GM18499 (cell line): Measurements from ENCODE around the gene MS4A8.
"Not testable (repeated sequence)": the region's sequence is repeated elsewhere in the genome, so short reads cannot be mapped to it uniquely, and the experiment has no call there.

ENCODE experiments used
- ATAC-seq: cut with Tn5 transposase; IDR thresholded peaks from one replicate; pipeline ENCODE4 v1.9.1; 2021; ENCODE audit warnings: moderate number of reproducible peaks; ENCODE audit not compliant: insufficient read depth, unreplicated experiment

MS4A8 gene, protein sequence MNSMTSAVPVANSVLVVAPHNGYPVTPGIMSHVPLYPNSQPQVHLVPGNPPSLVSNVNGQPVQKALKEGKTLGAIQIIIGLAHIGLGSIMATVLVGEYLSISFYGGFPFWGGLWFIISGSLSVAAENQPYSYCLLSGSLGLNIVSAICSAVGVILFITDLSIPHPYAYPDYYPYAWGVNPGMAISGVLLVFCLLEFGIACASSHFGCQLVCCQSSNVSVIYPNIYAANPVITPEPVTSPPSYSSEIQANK

GRCh38 chr11:60699284-60699691 is at the start of gene MS4A8:
MS4A8 (plus strand) TSS chr11:60699612; CDS start chr11:60700861, 1,249 bp downstream.
- ATAC-seq: no peak

- ATAC-seq: no peak
Observed at GRCh38 chr11:60657888-60658287, 41.5 kb upstream of the MS4A8 start.

DNA sequence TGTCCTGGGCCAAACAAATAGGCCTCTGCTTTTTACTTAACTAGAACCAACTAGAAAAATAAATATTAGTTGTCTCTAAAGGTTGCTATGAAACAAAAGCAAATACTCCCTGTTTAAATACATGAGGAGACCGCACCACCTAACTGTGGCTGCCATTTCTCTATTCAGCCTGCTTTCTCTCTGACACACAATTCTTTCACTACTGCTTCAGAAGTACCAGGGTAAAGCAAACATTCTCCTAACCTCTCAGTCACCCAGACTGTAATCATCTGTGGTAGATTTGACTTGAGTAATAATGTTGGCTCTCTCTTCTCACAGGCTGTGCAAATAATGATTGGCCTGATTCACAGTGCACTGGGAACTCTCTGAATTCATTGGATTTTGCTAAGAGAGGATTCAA is 41.0 kb upstream of the MS4A8 start:
- ATAC-seq: no peak

- ATAC-seq: no peak
Observed at GRCh38 chr11:60672255-60672654, 27.2 kb upstream of the MS4A8 start.

- not testable (repeated sequence) for ATAC-seq
Observed at GRCh38 chr11:60678231-60678630, 21.2 kb upstream of the MS4A8 start.

- ATAC-seq: no peak
Observed at GRCh38 chr11:60679879-60680278, 19.5 kb upstream of the MS4A8 start.

GRCh38 chr11:60680455-60681119 is 18.8 kb upstream of the MS4A8 start:
- no peak for ATAC-seq

GRCh38 chr11:60684541-60684848 is 14.9 kb upstream of the MS4A8 start:
- not testable (repeated sequence) for ATAC-seq

DNA sequence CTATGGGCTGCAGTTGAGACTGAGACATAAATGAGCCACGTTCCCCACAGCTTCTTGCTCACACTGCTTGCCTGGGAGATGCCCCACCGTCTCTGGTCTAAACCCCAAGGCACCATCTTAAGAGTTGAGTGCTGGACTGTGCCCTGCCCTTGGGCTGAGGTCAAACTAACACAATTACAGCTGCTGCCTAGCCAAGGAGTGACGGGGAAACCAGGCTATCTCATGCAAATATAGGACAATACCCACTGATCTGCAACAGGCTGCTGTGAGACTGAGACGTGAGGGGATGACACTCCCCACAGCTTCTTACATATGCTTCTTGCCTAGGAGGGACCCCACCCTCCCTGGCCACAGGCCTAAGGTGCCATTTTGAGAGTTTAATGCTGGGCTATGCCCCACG is 7.8 kb upstream of the MS4A8 start:
- ATAC-seq: no peak

- no peak for ATAC-seq
Observed at GRCh38 chr11:60699936-60700335, 524 bp downstream of the MS4A8 start.

DNA sequence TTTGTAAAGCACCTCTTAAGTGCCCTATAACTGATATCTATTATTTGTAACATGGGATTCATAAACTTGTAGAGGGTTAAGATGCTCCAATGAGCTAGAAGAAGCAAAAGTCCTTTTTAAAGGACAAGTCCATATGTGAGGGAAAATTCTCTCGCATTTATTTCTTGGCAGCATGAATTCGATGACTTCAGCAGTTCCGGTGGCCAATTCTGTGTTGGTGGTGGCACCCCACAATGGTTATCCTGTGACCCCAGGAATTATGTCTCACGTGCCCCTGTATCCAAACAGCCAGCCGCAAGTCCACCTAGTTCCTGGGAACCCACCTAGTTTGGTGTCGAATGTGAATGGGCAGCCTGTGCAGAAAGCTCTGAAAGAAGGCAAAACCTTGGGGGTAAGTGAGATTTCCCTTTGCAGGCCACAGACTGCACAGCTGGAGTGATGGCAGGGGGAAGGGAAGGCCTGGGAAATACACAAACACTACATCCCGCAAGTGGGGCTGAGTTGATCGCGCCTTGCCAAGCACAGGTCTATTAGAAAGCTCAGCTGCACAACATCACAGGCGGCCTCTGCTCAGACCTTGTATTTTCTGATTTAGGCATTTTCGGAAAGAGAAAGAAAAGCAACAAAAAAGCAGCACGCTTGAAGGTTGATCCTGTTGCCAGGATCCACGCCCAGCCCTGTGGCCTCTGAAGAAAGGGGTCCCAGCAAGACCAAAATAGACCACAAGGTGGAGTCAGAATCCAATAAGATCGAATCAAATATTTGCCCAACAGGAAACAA is 1.5 kb downstream of the MS4A8 start:
- ATAC-seq: no peak

GRCh38 chr11:60701469-60701818 is 2.0 kb downstream of the MS4A8 start:
- ATAC-seq: no peak

DNA sequence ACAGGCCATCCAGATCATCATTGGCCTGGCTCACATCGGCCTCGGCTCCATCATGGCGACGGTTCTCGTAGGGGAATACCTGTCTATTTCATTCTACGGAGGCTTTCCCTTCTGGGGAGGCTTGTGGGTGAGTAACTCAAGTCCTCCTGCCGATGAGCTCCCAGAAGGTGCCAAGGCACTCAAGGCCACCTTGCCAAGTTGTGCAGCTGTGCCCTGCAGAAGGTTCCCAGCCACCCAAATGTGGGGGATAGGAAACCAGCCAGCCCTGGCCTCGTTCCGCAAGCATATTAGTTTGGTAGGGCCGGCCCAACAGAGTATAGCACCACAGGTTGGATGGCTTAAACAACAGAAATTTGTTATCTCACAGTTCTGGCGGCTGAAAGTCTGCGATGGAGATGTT is 4.0 kb downstream of the MS4A8 start:
- ATAC-seq: no peak

DNA sequence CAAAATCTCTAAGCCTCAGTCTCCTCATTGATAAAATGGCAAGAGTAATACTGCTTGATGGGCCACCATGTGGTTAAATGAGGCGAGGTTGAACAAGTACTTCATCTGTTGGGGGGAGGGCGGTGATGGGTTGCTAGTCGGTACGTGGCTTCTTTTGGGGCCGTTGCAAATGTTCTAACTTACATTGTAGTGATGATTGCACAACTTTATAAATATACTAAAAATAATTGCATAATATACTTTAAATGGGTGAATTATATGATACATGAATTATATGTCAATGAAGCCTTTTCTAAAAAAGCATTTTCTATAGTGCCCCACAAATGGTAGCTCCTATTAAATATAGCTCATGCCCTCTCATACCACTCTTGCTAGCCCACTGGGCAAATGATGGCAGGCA is 6.5 kb downstream of the MS4A8 start:
- no peak for ATAC-seq

DNA sequence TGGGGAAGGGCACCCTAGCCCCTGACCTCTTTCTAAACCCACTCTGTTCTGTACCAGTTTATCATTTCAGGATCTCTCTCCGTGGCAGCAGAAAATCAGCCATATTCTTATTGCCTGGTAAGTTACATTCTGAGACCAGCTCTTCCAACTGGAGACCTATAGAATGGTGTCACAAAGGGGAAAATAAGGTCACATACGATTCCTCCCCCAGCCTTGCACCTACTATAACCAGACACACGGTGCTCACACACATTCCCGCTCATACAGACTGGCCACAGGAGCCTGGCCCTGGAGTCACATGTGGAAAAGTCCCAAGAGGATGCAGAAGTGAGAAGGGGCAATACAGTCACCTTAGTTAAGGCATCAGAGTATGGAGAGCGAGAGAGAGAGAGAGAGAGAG is 7.5 kb downstream of the MS4A8 start:
- no peak for ATAC-seq

DNA sequence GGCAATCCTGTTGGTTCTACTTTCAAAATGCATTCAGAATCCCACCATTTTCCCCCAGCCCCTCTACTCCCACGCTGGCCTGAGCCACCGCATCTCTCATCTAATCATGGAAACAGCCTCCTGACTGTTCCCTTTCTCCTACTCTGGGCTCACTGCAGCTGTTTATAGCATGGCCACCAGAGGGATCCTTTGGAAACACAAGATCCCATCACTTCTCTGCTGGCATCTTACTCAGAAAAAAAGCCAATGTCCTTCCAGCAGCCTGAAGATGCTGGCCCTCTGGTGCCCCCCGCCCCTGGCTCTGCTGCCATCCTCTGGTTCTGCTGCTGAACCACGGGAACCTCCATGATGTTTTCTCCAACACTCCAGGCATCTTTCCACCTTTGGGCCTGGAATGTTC is 11.1 kb downstream of the MS4A8 start:
- no peak for ATAC-seq

GRCh38 chr11:60711276-60711675 is 11.9 kb downstream of the MS4A8 start:
- no peak for ATAC-seq

DNA sequence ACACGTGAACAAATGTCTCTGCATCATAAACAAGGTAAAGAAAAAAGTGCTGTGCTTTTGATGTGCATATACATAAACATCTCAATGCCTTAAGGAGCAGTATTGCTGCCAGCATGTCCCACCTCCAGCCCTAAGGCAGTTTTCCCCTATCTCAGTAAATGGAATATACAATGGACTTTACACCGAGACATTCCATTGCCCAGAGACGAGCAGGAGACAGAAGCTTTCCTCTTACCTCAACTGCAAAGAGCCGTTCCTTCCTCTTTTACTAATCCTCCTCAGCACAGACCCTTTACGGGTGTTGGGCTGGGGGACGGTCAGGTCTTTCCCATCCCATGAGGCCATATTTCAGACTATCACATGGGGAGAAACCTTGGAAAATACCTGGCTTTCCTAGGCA is 14.0 kb downstream of the MS4A8 start:
- not testable (repeated sequence) for ATAC-seq

DNA sequence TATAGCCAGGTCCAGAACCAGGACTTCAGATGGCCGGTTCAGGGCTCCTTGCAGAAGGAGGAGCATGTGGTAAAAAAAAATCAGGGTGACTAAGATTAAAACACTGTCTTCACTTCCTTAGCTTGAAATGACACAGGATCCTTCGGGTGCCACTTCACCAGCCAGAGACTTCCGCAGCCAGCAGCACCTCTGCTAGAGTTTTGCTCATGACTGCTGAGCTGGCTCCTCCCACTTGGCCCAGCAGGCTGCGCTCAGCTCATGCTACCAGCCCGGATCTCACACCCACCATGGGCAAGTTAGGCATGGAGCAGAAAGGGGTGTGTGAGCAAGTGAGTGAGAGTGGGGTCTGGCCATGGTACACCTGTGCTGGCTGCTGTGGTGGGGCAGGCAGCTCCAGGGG is 18.5 kb downstream of the MS4A8 start:
- no peak for ATAC-seq

DNA sequence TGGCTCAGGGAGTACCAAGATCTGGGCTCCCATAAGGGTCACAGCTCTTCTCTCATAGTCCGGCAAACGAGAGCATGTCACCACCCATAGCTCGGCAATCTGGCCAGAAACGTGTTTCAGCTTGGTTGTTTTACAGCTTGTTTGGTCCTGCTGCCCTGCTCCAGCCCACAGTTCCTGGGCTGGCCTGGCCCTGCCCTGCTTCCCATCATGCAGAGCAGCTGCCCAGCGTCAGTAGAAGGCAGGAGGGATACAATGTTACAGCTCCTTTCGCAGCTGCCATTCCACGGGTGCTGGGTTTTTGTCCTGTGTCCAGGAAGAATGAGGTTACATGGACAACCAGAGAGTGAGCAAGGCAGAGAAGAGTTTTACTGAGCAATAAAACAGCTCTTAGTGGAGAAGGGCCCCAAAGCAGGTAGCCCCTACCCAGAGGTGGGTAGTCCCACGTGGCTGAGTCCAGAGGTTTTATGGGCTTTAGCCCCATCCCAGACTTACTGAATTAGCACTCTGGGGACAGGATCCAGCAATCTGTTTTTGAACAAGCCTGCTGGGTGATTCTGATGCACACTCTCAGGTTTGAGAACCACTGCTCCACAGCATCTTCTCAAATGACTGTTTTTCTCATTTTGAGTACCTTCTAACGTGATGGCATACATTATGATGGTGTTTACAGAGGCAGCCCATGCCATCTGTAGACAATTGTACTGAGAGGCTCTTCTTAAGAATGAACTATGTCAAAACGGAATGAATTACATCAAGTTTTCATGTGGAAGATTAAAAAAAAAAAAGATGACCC is 19.3 kb downstream of the MS4A8 start:
- ATAC-seq: no peak

GRCh38 chr11:60719391-60719790 is 20.0 kb downstream of the MS4A8 start:
- no peak for ATAC-seq
